NCI-H460 (cell line): Measurements from ENCODE around the gene SPEN. TPM values are rescaled to one million over a fixed set of nuclear protein-coding genes. Genes with fewer than 3 reads are reported as not detected.

ENCODE experiments used
- DNase-seq: peaks from one replicate; pipeline ENCODE4 v3.0.0-alpha.2; 2016; ENCODE audit warnings: low read depth; ENCODE audit errors: extremely low read depth
- total RNA-seq: library from RNA; depleted of rRNA; stranded (reverse); fragments of >200 nt; shearing (Covaris generic); gene quantifications from 2 replicates; pipeline ENCODE4 v1.2.3, GENCODE V29; 2014

Gene SPEN
- total RNA-seq, 1 experiment from 2014 or later = 14.2 TPM

DNA sequence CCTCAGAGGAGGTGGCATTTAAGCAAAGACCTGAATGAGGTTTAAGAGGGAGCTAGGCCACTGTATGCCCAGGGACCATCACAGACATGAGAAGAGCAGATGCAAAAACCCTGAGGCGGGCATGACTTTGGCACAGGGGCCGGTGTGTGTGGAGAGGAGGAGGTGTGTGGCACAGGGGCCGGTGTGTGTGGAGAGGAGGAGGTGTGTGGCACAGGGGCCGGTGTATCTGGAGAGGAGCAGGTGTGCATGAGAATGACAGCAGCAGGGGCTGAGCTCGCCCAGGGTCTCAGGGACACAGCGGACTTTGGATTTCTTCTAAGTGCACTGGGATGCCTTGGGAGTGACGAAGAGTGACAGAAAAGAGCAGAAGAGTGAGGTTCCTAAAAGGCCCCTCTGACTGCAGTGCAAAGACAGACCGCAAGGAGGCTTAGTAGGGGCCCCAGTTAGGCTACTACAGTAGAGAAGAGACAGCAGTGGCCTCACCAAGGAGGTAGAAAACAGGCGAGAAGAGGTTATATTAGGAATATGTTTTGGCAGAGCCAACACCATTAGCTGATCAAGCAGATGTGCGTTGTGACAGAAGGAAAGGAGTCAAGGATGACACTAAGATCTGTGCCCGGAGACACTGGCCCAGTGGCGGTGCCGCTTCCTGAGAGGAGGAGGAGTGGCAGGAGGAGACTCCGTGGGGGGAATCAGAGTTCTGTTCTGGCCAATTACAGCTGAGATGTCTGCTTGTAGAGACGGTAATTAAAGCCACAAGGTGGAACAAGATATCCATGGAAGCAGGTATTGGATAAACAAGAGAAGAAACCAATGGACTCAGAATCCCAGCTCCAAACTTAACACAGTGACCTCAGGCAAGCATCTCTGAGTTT is 110.0 kb downstream of the SPEN start:
- DNase-seq = no peak

DNA sequence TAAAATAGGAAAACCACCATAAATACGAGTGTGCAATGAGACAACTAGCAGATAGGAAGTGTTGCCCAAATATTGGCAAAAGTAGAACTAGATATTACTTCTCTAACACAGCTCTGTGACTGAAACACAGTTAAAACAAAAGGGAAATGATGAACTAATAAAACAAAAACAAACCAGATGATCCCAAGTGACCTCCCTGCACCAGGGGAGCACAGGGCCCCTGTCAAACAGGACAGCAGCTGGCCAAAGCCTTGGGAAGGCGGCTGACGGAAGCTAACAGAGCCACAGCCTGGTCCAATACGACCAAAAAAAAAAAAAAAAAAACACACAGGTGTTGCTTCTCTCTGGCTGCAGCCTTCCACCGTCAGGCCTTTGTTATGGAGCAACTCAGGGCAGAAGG is 110.6 kb downstream of the SPEN start:
- DNase-seq = no peak

DNA sequence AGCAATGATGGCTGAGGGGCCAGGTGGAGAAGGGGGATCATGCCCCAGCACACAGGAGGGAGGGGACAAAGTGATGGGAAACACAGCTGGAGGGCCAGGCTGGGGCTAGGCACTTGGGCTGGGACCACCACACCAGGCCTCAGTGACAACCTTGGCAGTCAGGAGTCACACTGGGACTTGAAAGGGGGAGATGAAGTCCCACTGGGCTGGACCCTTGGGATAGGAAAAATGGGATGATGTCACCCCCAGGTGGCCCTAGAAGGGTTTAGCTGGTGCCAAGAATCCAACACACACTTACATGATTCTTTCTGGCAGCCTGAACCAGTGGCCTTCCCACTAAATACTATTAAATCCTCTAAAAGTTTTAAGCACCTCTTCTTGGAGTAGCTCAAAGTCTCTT is 111.3 kb downstream of the SPEN start:
- no peak for DNase-seq

DNA sequence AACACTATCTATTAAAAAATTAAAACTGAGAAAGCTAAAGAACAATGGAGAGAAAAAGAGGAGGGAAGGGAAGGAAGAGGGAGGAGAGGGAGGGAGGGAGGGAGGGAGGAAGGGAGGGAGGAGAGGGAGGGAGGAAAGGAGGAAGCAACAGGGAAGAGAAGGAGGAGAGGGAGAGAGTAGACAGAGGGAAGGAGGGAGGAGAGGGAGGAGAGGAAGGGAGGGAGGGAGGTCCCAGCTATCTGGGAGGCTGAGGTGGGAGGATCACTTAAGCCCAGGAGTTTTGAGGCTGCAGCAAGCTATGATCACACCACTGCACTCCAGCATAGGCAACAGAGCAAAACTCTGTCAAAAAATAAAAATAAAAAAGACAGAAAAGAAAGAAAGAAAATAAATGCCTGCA is 111.9 kb downstream of the SPEN start:
- no peak for DNase-seq

DNA sequence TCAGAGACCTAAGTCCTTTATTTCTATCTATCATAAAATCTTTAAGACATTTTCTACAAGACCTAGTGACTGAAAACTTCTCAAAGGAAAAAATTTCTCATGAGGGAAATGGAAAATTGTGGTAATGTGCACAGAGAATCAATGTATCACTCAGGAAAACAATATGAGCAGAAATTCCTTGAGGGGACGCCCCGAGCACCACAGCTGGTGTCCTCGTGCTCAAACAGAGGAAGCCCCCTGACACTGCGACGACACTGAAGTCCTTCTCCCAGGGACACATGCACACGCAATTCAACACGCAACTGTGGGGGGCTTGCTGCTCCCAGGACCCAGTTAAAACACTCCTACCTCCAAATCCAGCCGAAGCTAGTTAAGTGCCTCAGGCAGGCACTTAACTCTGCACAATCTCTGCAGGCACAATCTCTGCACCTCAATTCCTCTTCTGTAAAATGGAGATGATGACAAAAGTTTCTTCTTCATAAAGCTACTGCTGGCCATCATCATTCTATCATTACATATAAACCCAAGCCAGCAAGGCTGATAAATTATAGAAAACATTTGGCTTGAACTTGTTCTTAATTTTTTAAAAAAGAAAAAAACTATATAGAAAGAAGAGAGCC is 112.4 kb downstream of the SPEN start:
- DNase-seq = no peak

DNA sequence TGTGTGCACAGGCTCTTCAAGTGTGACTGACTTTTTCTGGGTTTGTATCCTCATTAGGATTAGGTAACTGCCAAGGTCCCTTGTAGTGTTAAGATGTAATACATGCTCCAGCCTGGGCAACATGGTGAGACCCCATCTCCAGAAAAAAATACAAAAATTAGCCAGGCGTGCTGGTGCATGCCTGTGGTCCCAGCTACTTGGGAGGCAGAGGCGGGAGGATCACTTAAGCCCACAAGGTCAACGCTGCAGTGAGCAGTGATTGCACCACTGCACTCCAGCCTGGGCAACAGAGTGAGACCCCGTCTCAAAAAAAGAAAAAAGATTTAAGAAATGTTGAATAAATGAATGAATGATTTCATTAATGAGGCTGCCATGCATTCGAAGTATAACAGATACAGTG is 113.3 kb downstream of the SPEN start:
- DNase-seq = no peak

DNA sequence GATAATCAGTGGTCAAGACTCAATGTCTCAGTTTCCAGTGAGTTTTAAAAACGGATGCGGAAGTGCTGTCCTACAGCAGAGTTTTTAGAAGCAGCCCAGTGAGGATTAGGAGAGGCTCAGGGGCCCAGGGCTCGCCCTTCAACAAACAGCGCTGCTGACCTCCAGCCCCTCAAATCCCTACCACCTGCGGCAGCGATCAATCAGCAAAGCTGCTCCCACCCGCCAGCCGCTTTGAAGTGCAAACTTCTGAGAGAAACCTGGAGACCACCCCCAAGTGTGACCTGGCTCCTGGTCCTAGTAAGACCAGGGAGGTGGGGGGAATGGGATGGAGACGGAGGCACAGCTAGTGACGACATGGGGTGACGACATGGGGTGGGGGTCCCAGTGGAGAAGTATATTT is 114.0 kb downstream of the SPEN start:
- no peak for DNase-seq

DNA sequence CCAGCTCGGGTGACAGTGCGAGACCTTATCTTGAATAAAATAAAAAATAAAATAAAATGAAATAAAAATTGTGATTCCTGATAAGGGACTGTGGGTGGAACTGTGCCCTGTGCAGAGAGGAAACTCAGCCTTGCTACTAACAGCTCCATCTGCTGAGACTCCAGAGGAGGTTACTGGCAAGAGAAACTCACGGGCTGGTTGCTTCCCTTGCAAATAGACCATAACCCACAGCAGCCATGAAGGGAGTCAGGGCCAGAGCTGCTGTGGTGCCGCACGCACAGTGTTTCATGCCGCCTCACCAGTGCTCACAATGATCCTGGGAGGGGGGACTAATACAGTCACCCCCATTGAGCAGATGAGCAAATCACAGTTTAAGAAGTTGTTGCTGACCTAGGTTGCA is 114.7 kb downstream of the SPEN start:
- DNase-seq = no peak

DNA sequence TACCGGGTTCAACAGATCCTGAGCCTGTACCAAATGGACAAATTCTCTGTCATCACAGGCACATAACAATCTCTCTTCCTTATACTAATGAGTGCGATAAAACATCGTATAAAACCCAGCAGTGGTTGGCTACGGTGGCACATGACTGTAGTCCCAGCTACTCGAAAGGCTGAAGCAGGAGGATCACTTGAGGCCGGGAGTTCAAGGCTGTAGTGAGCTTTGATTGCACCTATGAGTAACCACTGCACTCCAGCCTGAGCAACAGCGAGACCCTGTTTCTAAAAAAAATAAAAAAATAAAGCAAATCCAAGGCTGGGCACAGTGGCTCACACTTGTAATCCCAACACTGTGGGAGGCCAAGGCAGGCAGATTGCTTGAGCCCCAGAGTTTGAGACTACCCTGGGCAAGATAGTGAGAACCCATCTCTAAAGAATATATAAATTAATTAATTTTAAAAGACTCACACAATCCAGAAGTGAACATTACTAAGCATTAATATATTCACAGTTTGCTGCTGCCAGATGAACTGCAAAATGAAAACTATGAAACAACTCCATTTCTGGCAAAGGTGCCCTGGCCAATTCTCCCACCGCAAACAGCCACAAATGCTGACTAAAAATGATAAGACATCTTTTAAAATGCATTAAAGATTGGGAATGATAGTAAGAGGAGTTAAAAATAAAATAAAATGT is 115.3 kb downstream of the SPEN start:
- no peak for DNase-seq

DNA sequence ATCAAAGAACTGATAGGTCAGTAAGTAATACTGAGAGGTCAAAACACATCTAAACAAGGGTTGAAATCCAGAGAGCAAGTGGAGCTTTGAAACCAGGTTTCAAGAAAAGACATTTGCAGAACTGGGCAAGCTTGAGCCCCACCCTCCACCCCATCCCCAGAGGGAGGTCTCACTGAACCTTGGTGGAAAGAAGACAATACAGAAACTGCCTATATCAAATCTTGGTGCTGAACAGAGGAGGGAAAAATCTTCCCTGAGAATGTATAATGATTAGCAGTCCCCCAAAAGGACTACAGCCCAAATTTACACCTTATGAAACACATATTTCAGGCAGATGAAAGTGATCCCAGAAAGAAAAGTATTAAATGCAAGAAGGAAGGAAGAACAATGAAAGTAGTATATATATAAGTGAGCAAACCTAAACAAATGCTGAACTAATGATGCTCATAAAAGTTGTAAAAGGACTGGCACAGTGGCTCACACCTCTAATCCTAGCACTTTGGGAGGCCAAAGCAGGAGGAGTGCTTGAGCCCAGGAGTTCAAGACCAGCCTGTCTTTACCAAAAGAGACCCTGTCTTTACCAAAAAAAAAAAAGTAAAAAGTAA is 116.0 kb downstream of the SPEN start:
- DNase-seq = no peak

DNA sequence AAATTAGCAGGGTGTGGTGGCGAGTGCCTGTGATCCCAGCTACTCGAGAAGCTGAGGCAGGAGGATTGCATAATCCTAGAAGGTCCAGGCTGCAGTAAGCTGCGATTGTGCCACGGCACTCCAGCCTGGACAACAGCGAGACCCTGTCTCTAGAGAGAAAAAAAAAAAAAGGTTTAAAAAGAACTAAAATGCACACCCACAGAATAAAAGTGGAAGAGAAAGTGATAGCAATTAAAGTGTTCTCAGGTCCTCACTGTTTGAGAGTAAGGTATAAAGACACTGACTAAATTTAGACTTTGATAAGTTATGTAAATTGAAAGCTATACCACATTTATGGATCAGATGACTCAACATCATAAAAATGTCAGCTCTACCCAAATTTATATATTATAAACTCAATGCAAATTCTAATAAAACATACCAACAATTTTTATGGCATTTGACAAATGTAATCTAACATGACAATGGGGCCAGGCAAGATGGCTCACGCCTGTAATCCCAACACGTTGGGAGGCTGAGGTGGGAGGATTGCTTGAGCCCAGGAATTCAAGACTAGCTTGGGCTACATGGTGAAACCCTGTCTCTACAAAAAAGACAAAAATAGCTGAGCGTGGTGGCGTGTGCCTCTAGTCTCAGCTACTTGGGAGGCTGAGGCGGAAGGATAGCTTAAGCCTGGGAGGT is 116.6 kb downstream of the SPEN start:
- DNase-seq = no peak

DNA sequence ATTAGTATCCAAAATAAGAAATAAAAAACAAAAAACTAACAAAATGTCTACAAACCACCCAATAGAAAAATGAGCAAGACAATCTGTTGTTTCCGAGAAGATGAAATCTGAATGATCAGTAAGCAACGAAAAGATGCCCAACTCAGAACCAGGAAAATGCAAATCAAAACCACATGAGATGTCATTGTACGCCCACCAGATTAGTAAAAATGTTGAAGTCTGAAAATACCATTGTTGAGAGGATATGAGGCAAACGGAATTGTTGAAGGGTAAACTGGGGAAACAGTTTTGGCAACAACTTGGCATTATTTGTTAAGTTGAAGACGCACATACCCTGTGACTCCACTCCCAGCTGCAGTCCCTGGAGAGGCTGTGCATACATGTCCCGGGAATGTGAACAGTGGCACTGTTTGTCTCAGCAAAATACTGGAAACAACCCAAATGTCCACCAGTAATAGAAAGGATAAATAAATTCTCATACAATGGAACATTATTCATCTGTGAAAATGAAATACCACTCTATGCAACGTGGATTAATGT is 117.8 kb downstream of the SPEN start:
- DNase-seq = peak; percentile 44

DNA sequence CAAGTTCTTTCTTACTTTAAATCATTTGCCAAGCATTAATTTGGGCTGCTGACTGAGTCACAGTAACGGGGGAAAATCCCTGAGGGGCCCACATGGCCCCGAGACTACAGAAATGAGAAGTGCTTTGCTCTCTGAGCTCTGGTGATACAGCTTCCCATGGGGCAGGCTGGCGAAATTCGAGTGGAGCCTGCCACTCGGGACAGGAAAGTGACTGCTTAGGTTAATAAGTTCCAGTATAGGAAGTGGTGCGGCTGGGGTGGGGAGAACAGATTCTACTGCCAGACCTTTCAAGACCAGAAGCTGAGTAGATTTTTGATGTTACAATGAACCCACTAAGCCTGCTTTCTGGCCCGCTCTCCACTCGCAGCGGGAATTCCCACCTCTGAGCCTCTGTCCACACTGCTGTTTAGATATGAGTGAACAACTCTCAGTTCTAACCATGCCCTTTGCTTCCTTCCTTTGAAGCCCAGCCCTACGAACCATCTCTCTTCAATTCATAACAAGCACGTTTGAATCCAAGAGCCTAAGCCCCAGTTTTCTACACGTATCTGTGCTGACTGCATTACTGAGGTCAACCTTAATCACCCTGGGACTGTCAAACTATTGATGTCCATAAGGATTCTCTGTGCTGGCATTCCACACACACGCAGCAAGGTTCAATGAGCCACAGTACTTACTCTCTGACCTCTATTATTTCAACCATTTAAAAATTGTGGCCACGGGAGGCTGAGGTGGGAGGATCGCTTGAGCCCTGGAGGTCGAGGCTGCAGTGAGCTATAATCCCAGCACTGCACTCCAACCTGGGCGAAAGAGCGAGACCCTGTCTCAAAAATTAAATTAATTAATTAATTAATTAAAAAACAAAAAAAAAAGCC is 118.8 kb downstream of the SPEN start:
- no peak for DNase-seq

DNA sequence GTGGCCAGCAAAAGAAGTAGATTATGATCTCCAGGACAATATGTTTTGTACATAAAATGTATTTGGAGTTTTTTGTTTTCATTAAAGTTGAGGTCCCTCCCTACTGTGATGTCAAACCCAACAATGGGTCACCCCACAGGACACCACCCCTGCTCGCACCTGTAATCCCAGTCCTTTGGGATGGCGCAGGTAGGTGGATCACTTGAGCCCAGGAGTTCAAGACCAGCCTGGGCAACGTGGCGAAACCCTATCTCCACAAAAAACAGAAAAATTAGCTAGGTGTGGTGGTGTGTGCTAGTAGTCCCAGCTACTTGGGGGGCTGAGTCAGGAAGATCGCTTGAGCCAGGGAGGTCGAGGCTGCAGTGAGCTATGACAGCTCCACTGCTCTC is 119.4 kb downstream of the SPEN start:
- no peak for DNase-seq

DNA sequence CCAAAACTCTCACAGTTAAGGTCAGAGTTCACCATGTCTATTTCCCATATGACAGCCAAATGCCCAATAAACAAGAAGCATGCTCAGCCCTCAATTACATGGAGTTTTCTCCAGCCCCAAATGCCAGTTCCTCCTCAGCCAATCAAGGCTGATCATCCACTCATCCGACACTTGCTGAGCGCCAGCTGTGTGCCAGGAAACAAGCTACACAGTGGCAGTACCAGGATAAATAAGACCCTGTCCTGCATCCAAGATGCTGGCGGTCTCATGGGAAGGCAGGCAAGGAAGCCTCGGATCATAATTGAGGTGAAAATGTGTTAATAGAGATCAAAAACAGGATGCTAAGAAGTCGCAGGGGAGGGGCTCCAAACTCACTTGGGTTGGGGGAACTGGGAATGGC is 120.7 kb downstream of the SPEN start:
- no peak for DNase-seq

DNA sequence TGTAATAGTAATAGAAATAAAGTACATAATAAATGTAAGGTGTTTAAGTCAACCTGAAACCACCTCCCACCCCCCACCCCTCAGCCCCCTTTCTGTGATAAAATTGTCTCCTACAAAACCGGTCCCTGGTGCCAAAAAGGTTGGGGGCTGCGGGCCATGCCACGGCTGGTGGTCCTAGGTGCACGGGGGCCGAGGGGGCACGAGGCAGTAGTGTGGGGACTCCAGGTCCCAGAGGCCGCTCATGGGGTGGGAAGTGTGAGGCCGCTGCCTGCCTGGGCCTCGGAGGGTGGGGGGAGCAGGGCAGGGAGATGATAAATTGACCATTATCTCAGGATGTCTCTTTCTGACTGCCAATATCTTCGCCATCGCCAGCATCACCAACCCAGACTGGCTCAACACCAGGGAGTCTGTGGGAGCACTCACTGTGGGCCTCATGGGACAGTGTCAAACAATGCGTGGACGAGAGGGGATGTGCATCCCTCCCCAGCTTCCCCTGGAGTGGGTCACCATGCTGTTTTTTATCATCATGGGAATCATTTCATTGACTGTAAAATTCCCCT is 121.9 kb downstream of the SPEN start:
- DNase-seq = no peak

DNA sequence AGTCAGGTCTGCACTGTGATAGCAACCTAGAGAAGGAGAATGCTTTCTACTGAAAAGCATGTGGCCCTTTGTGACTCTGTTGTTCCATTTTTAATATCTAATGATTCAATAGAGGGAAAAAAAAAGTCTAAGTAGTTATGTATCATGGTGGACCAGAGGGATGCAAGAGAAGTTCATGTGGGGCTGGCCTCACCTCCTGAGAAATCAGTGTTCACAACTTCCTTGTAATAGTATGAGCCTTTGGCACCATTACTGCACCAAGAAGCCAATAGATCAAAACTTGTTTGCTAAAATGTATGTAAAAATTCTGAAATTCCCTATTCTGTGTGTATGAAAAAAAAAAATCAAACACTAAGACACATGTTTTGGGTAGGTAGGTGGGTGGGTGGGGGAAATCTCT is 123.4 kb downstream of the SPEN start:
- no peak for DNase-seq

DNA sequence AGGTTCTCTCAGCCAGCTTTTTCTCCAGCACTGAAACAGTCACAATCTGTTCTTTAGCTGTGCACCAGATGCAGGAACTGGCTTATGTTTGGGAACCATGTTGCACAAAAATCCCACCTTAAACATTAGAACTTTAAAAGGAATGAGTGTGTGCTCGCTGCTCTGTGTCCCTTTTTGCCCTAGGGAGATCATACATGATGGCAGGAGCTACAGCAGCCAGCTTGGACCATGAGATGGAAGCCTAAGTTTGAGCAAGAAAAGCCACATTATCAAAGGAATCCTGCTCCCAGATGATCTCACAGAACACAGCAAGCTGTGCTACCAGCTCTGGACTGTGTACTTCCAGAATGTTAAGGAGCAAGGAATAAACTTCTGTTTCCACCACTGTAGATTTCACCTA is 124.9 kb downstream of the SPEN start:
- DNase-seq = no peak

DNA sequence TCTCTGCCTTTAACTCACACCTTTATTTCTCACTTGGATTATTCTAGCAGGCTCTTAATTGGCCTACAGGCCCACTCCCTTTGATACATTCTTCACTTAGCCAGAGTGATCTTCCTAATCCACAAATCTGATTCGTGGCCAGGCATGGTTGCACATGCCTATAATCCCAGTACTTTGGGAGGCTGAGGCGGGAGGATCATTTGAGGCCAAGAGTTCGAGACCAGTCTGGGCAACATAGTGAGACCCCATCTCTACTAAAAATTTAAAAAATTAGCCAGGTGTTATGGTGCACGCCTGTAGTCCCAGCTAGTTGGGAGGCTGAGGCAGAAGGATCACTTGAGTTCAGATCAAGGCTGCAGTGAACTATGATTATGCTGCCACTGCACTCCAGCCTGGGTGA is 126.3 kb downstream of the SPEN start:
- DNase-seq = no peak
